SU-DHL-6 (cell line): ENCODE results near the gene PEAK3.

Source experiments
- EZH2phosphoT487 ChIP-seq: fragments of 200-600 bp; sonication (generic), shearing (Covaris generic); conservative IDR thresholded peaks from 2 replicates; pipeline ENCODE4 v1.6.1; 2018; ENCODE audit warnings: mild to moderate bottlenecking, antibody characterized with exemption, low read length, moderate library complexity, mixed read lengths
- TF ChIP-seq, protein P1 (sequence below): fragments of 200-600 bp; sonication (generic); IDR thresholded peaks from one replicate; pipeline ENCODE4 v1.5.1; 2017; ENCODE audit warnings: antibody characterized with exemption, mild to moderate bottlenecking, low read length, moderate library complexity; ENCODE audit not compliant: insufficient read depth, poor library complexity, severe bottlenecking

GRCh38 chr19:2296141-2296540, 14.2 kb upstream of the PEAK3 start:
- TF ChIP-seq, protein P1, sequence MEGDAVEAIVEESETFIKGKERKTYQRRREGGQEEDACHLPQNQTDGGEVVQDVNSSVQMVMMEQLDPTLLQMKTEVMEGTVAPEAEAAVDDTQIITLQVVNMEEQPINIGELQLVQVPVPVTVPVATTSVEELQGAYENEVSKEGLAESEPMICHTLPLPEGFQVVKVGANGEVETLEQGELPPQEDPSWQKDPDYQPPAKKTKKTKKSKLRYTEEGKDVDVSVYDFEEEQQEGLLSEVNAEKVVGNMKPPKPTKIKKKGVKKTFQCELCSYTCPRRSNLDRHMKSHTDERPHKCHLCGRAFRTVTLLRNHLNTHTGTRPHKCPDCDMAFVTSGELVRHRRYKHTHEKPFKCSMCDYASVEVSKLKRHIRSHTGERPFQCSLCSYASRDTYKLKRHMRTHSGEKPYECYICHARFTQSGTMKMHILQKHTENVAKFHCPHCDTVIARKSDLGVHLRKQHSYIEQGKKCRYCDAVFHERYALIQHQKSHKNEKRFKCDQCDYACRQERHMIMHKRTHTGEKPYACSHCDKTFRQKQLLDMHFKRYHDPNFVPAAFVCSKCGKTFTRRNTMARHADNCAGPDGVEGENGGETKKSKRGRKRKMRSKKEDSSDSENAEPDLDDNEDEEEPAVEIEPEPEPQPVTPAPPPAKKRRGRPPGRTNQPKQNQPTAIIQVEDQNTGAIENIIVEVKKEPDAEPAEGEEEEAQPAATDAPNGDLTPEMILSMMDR = no peak
- TF ChIP-seq EZH2phosphoT487 = no peak
